Measurements from ENCODE around the gene F2R.

Gene F2R

DNA sequence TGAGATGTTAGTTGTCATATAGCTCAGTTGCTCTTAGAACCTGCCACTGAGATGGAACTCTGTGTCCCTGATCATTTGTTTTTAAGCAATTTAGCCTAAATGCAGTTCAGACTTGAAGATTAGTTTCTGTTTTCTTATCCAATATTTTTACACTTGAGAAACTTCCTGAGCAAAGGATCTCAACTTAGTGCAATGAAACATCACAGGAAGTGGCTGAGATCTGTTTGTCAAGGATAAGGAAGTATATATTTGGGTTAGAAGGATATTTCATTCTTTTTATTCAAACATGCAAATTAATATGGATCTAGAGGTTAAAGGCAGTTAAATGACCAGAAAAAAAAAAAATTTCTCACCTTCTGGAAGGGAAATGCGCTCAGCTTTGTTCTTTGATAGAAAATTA is 19.7 kb upstream of the F2R start:
- TF ChIP-seq, protein P1, sequence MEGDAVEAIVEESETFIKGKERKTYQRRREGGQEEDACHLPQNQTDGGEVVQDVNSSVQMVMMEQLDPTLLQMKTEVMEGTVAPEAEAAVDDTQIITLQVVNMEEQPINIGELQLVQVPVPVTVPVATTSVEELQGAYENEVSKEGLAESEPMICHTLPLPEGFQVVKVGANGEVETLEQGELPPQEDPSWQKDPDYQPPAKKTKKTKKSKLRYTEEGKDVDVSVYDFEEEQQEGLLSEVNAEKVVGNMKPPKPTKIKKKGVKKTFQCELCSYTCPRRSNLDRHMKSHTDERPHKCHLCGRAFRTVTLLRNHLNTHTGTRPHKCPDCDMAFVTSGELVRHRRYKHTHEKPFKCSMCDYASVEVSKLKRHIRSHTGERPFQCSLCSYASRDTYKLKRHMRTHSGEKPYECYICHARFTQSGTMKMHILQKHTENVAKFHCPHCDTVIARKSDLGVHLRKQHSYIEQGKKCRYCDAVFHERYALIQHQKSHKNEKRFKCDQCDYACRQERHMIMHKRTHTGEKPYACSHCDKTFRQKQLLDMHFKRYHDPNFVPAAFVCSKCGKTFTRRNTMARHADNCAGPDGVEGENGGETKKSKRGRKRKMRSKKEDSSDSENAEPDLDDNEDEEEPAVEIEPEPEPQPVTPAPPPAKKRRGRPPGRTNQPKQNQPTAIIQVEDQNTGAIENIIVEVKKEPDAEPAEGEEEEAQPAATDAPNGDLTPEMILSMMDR (IDR thresholded peaks at IDR 0.05; ENCODE audit: extremely low read depth, missing control alignments): no peak
- no peak for DNase-seq (ENCODE audit: low spot score)

DNA sequence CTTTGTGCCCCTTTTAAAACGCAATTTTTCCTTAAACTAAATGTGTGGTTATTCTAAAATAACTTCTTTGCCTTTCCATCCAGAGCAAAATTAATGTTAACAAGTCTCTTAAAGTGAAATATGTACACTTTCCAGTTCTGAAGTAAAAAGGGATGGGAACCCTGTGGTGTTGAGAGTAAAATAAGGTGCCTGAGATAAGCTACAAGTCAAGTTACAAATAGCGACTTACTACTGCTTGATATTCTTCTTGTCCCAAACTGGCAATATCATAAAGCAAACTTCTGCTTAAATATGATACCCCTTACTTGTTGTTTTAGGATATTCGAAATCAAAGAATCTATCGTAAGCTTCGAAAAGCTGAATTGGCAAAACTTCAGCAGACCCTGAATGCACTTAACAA is 18.3 kb upstream of the F2R start:
- no peak for DNase-seq (ENCODE audit: low spot score)
- TF ChIP-seq, protein P1 (IDR thresholded peaks at IDR 0.05; ENCODE audit: extremely low read depth, missing control alignments): no peak

DNA sequence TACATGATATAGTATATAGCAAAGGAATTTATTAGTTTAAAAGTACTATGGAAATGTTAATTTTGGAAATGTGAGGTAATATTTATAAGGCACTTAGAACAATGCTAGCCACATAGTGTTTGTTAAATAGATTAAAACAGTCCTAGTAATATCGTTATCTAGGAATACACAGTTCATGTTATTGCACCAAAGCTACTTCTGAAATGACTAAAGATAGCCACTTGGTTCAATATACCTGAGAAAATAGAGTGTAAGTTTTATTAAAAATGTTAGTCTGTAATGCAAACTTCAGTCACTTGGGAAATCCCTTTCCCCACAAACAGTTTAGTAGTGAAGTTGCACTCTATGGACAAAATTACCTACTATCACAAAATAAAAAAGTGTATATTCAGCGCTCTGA is 15.4 kb upstream of the F2R start:
- TF ChIP-seq, protein P1 (IDR thresholded peaks at IDR 0.05; ENCODE audit: extremely low read depth, missing control alignments): no peak
- DNase-seq (ENCODE audit: low spot score): no peak

DNA sequence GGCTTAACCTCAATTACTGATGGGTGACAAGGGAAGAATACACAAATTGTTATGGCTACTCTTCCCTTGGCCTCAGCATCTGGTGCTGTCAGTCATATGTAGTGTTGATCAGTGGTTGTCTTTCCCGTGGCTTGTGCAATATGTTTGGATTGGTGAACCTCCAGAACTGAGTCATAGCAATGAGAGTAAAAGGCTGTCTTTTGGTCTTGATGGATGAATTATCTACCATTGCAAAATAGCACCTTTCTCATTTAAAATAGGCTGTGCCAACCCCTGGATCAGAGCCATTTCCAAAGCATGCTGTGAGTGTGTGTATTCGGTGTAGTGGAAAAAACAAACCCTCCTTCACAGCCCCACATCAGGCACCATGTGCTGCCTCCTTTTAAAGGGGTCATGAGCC is 14.6 kb upstream of the F2R start:
- DNase-seq (ENCODE audit: low spot score): no peak
- TF ChIP-seq, protein P1 (IDR thresholded peaks at IDR 0.05; ENCODE audit: extremely low read depth, missing control alignments): no peak

DNA sequence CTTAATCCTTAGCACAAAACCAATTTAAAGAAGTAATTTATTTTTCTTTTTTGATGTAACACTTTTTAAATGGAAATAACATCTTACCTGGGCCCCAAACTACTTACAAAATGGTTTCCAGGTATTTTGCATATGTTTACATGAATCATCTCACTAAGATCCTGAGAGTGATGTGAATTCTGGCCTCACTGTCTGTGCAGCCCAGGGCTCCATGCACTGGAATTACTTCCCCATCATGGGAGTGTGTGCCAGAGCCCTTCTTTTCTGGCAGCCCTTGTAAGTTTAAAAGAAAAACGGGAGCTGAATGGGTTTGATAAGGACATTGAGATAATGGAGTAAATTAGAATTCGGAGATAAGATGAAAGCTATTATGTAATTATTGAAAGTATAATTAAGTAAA is 12.2 kb upstream of the F2R start:
- DNase-seq (ENCODE audit: low spot score): no peak

DNA sequence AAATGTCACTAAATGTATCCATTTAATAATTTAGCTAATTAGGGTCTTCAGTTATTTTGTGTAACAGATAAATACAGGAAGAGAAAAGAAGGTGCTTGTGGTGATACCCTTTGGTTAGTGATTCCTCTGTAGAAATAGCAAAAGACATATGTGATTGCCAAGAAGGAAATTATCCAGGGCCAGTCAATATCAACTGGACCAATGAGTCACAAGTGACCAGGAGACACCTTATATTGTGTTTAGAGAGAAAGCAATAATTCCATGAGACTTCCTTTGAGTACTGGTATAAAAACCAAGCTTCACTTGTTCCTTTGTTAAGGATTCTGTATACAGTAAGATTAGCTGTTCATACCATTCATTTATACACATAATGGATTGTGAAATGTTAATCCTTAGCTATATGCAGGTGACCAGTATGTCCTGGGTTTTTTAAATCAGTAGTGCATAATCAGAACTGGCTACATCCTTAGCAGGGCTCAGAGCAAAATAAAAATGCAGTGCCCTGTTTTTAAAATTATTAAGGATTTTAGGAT is 11.7 kb upstream of the F2R start:
- no peak for DNase-seq (ENCODE audit: low spot score)
- TF ChIP-seq, protein P1 (IDR thresholded peaks at IDR 0.05; ENCODE audit: extremely low read depth, missing control alignments): no peak

More for the DNA sequence above, 12.2 kb upstream of the F2R start:
- TF ChIP-seq, protein P1 (IDR thresholded peaks at IDR 0.05; ENCODE audit: extremely low read depth, missing control alignments): no peak

DNA sequence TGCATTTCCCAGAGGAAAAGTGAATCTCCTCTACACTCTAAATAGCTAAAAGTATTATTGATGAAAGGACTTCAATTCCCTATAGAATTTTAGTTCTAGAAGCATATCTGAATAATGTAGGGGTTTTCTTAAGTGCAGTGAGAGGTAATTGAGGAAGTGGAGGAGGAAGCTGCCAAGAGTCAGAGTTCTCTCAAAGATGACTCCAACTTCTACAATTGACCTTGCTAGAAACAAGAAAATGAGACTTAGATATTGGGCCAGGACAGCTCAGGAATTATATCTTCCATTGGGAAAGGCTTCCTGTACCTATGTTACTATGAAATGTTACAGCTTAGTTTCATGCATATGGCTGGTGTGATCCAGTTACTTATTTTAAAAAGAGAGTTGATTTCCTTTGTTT is 10.4 kb upstream of the F2R start:
- no peak for DNase-seq (ENCODE audit: low spot score)
- TF ChIP-seq, protein P1 (IDR thresholded peaks at IDR 0.05; ENCODE audit: extremely low read depth, missing control alignments): no peak
